ENCODE results near the gene IGF1. TPM values are rescaled to one million over a fixed set of nuclear protein-coding genes. Genes with fewer than 3 reads are reported as not detected.

IGF1 gene
- total RNA-seq, 1 donor from 2014 or later, result not detected

DNA sequence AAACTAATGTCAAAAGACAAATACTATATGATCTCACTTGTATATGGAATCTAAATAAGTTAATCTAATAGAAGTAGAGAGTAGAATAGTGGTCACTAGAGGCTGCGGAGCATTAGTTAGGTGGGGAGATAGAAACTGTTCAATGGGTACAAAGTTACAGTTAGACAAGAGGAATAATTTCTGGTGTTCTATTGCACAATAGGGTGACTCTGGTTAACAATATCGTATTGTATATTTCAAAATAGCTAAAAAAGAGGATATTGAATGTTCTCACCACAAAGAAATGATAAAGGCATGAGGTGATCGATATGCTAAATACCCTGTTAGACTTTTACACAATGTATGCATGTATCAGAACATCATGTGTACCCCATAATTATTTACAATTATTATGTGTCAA is 42.9 kb downstream of the IGF1 start:
- H3K36me3 Mint-ChIP-seq (ENCODE audit: unreplicated experiment), result no peaks in the 10 kb centered on the region
- H3K4me1 Mint-ChIP-seq (ENCODE audit: low read depth, unreplicated experiment), result no peaks in the 10 kb centered on the region
- DNase-seq, result no peak
- no peak overlapping the region for H3K4me3 Mint-ChIP-seq (ENCODE audit: unreplicated experiment)
- no peaks in the 10 kb centered on the region for H3K9me3 Mint-ChIP-seq (ENCODE audit: unreplicated experiment)
- no peak overlapping the region for H3K27ac Mint-ChIP-seq (ENCODE audit: unreplicated experiment)
- TF ChIP-seq CTCF (IDR thresholded peaks at IDR 0.05; ENCODE audit: partially characterized antibody, unreplicated experiment), result no peak
- H3K27me3 Mint-ChIP-seq (ENCODE audit: unreplicated experiment), result no peaks in the 10 kb centered on the region

DNA sequence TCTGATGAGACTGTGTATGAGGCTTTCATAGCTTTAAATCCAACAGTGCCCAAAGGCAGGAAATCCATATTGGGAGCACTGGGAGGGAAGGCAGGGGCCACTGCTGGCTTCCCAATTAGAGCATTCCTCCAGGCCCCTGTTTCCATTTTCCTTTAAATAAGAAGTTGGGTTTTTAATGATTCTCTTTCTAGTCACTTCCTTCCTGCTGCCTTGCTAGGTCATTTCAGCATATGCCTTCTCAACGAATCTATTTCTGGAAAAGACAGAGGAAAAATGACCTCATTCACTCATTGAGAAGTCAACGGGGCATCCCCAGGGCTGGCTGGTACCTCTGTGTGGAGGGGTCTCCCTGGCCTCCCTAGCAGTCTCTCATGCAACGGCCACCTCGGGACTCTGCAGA is 43.5 kb downstream of the IGF1 start:
- TF ChIP-seq CTCF (IDR thresholded peaks at IDR 0.05; ENCODE audit: partially characterized antibody, unreplicated experiment), result no peak
- no peaks in the 10 kb centered on the region for H3K9me3 Mint-ChIP-seq (ENCODE audit: unreplicated experiment)
- no peak overlapping the region for H3K4me3 Mint-ChIP-seq (ENCODE audit: unreplicated experiment)
- H3K36me3 Mint-ChIP-seq (ENCODE audit: unreplicated experiment), result no peaks in the 10 kb centered on the region
- DNase-seq, result no peak
- no peaks in the 10 kb centered on the region for H3K4me1 Mint-ChIP-seq (ENCODE audit: low read depth, unreplicated experiment)
- H3K27me3 Mint-ChIP-seq (ENCODE audit: unreplicated experiment), result no peaks in the 10 kb centered on the region
- no peak overlapping the region for H3K27ac Mint-ChIP-seq (ENCODE audit: unreplicated experiment)

DNA sequence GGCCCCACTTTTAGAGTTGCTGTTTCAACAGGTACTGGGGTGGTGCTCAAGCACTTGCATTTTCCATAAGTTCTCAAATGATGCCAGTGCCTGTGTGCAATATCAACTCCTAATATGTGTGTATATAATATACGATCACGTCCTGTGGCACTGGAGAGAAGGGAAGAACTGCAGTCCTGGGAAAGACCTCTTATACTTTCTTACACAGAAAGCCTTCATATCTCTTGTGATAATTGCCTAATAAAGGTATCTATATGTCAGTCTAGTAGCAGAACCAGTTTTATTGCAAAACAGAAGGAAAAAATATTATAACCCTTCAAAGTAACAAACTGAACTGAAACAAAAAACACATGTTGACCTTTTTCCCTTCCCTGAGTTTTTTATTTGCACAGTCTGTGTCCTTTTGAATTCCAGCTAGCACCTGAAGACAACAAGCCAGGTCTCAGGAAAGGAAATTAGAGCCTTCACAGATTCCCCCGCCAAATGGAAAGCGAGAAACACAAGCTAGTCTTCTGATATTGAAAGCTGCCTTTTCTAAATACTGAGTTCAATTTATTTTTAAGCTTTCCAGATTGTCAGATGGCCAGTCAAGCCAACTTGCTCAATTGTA is 44.4 kb downstream of the IGF1 start:
- H3K4me3 Mint-ChIP-seq (ENCODE audit: unreplicated experiment), result no peak overlapping the region
- no peaks in the 10 kb centered on the region for H3K36me3 Mint-ChIP-seq (ENCODE audit: unreplicated experiment)
- no peaks in the 10 kb centered on the region for H3K4me1 Mint-ChIP-seq (ENCODE audit: low read depth, unreplicated experiment)
- TF ChIP-seq CTCF (IDR thresholded peaks at IDR 0.05; ENCODE audit: partially characterized antibody, unreplicated experiment), result no peak
- H3K27me3 Mint-ChIP-seq (ENCODE audit: unreplicated experiment), result no peaks in the 10 kb centered on the region
- no peaks in the 10 kb centered on the region for H3K9me3 Mint-ChIP-seq (ENCODE audit: unreplicated experiment)
- H3K27ac Mint-ChIP-seq (ENCODE audit: unreplicated experiment), result no peak overlapping the region
- DNase-seq, result no peak

DNA sequence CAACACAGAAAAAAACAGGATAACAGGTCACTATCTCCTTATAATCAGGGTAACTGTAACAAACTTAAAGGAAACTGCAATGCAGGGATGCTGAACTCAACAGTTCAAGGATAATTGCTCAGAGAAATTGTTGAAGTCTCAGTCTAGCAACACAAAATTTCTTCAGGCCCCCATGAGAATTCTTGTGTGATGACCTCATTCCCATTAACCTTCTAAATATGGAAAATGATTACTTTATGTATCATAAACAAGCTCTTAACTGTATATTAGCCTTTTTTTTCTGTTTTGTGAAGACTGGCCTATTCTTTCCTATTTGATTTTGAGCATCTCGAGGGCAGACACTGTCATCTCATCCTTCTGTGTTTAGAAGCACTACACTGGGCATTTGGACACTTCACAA is 47.1 kb downstream of the IGF1 start:
- no peaks in the 10 kb centered on the region for H3K9me3 Mint-ChIP-seq (ENCODE audit: unreplicated experiment)
- H3K27ac Mint-ChIP-seq (ENCODE audit: unreplicated experiment), result no peak overlapping the region
- no peak for TF ChIP-seq CTCF (IDR thresholded peaks at IDR 0.05; ENCODE audit: partially characterized antibody, unreplicated experiment)
- DNase-seq, result no peak
- H3K27me3 Mint-ChIP-seq (ENCODE audit: unreplicated experiment), result no peaks in the 10 kb centered on the region
- no peaks in the 10 kb centered on the region for H3K36me3 Mint-ChIP-seq (ENCODE audit: unreplicated experiment)
- no peaks in the 10 kb centered on the region for H3K4me1 Mint-ChIP-seq (ENCODE audit: low read depth, unreplicated experiment)
- H3K4me3 Mint-ChIP-seq (ENCODE audit: unreplicated experiment), result no peak overlapping the region

DNA sequence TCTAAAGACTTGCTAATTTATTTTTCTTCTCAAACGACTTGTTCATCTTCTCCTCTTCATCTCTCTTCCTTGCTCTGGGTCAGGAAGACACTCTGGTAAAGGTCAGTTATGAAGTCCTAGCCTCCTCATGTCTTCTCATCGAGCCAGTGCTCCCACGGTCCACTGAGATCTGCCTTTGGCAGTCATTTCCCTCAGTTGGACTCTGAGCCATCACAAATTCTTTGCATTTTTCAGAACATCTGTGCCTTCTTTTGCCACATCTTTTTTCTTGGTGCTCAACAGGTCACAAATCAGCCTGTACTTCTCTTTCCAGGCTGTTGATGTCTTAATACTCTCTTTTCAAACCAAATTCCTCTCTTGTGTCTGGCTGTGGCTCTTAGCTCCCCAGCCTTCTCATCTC is 49.7 kb downstream of the IGF1 start:
- TF ChIP-seq CTCF (IDR thresholded peaks at IDR 0.05; ENCODE audit: partially characterized antibody, unreplicated experiment), result no peak
- Mint-ChIP-seq H3K27ac (ENCODE audit: unreplicated experiment) (no peak overlapping the region), H3K4me3 (ENCODE audit: unreplicated experiment) (no peak overlapping the region), H3K9me3 (ENCODE audit: unreplicated experiment) (no peaks in the 10 kb centered on the region), H3K4me1 (ENCODE audit: low read depth, unreplicated experiment) (peaks cover 4% of the 10 kb centered on the region), H3K27me3 (ENCODE audit: unreplicated experiment) (peaks cover 2% of the 10 kb centered on the region), H3K36me3 (ENCODE audit: unreplicated experiment) (no peaks in the 10 kb centered on the region)
- no peak for DNase-seq
